ENCODE data around the gene CYP4A22. TPM values are rescaled to one million over a fixed set of nuclear protein-coding genes. Genes with fewer than 3 reads are reported as not detected.
A peak's percentile ranks its signal among the peaks of the same experiment; 100 is the strongest.

CYP4A22 gene
- total and polyA plus RNA-seq, 9 of the 15 experiments (the other 6 are each of a cell fraction or from before 2014, with no cell fraction given): 0.07 TPM; not detected in 8

DNA sequence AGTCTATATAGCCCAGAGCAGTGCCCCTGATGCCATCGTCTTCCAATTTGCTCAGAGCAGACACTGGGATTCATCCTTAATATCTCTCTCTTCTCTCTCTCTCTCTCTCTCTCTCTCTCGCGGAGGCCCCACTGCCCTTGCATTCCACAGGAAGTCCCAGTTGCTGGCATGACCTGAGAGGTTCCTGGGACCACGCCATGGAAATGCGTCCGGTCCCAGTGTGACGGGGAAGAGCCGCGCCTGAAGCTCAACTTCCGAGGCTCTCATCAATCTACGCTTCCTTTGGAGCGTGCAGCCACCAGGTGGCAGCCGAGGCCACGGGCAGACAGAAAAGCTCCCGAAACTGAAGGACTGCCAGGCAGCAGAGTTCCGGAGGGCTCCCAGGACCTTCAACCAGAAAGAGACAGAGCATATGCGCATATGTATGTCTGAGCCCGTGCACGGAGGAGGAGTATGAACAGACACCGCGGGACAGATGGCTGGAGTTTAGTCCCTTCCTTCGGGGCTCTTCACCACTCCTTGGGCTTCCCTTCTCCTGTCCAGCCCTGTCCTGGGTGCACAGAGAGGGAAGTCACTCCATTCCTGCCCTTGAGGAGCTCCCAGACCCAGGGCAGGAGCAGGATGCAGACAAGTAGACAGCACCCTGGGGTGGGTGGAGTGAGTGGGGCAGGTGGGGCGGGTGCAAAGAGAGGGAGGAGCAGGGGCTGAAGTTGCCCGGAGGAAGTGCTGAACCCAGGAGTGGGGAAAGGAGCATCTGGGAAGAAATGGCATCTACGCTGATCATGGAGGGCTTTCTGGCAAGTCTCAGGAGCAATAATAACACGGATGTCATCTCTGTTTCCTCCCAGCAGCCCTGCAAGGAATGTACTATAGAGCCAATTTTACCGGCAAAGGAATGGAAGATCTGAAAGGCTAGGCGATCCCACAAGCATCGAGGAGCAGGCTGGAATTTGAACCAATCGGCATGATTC, 42.1 kb downstream of the CYP4A22 start (continued):
- TF ChIP-seq, protein P1, sequence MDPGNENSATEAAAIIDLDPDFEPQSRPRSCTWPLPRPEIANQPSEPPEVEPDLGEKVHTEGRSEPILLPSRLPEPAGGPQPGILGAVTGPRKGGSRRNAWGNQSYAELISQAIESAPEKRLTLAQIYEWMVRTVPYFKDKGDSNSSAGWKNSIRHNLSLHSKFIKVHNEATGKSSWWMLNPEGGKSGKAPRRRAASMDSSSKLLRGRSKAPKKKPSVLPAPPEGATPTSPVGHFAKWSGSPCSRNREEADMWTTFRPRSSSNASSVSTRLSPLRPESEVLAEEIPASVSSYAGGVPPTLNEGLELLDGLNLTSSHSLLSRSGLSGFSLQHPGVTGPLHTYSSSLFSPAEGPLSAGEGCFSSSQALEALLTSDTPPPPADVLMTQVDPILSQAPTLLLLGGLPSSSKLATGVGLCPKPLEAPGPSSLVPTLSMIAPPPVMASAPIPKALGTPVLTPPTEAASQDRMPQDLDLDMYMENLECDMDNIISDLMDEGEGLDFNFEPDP (CRISPR knock-in tag; IDR thresholded peaks at IDR 0.05): peak; percentile 73; the same call in 1 of the 2 replicates
- TF ChIP-seq ARID1B (IDR thresholded peaks at IDR 0.05) (peak; percentile 56; the same call in 1 of the 2 replicates), SP1 (CRISPR knock-in tag; IDR thresholded peaks at IDR 0.05) (peak; percentile 73; the same call in 1 of the 2 replicates), ZEB2 (IDR thresholded peaks at IDR 0.05) (peak; percentile 15; the same call in 1 of the 2 replicates), ZNF232 (CRISPR knock-in tag; IDR thresholded peaks at IDR 0.05) (no peak), GABPB1 (CRISPR knock-in tag; IDR thresholded peaks at IDR 0.05) (peak; percentile 86), HLTF (IDR thresholded peaks at IDR 0.05) (0 out of 2 replicates have a peak, but pooled peaks have one; percentile 13), HDAC1 (IDR thresholded peaks at IDR 0.05) (peak in 1 of 2 experiments; percentile 39; a peak in 1 of 4 replicates), SMC3 (conservative IDR thresholded peaks at IDR 0.05; ENCODE audit: insufficient read depth, low read depth, low read length) (peak; percentile 93), MTA3 (IDR thresholded peaks at IDR 0.05; ENCODE audit: borderline replicate concordance) (peak; percentile 66; the same call in 1 of the 2 replicates), DPF2 (IDR thresholded peaks at IDR 0.05) (peak; percentile 58), ZFPM2 (CRISPR knock-in tag; IDR thresholded peaks at IDR 0.05) (no peak), HMG20A (CRISPR knock-in tag; conservative IDR thresholded peaks at IDR 0.05) (no peak), C11orf30 (IDR thresholded peaks at IDR 0.05; ENCODE audit: low read depth) (peak; percentile 98), GATAD2B (IDR thresholded peaks at IDR 0.05; ENCODE audit: borderline replicate concordance) (peak; percentile 89; the same call in 1 of the 2 replicates), MBD2 (IDR thresholded peaks at IDR 0.05; ENCODE audit: borderline replicate concordance, low read depth) (peak; percentile 53; the same call in 1 of the 2 replicates), ZNF263 (CRISPR knock-in tag; IDR thresholded peaks at IDR 0.05; ENCODE audit: borderline replicate concordance) (no peak; the same call in none of the 2 replicates), RAD21 (CRISPR knock-in tag; conservative IDR thresholded peaks at IDR 0.05 in 1 of 2, IDR thresholded peaks at IDR 0.05 in 1 of 2) (peak; percentile 96 to 98), SETDB1 (IDR thresholded peaks at IDR 0.05; ENCODE audit: low read length) (no peak), NFRKB (IDR thresholded peaks at IDR 0.05; ENCODE audit: low read depth) (0 out of 2 replicates have a peak, but pooled peaks have one; percentile 10), KAT2B (IDR thresholded peaks at IDR 0.05; ENCODE audit: low read depth, low read length) (no peak)
- TF ChIP-seq, protein P2, sequence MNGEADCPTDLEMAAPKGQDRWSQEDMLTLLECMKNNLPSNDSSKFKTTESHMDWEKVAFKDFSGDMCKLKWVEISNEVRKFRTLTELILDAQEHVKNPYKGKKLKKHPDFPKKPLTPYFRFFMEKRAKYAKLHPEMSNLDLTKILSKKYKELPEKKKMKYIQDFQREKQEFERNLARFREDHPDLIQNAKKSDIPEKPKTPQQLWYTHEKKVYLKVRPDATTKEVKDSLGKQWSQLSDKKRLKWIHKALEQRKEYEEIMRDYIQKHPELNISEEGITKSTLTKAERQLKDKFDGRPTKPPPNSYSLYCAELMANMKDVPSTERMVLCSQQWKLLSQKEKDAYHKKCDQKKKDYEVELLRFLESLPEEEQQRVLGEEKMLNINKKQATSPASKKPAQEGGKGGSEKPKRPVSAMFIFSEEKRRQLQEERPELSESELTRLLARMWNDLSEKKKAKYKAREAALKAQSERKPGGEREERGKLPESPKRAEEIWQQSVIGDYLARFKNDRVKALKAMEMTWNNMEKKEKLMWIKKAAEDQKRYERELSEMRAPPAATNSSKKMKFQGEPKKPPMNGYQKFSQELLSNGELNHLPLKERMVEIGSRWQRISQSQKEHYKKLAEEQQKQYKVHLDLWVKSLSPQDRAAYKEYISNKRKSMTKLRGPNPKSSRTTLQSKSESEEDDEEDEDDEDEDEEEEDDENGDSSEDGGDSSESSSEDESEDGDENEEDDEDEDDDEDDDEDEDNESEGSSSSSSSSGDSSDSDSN (IDR thresholded peaks at IDR 0.05; ENCODE audit: borderline replicate concordance in 1 of 2, low read depth in 2 of 2, low read length in 2 of 2): peak in 1 of 2 experiments; percentile 83; a peak in 2 of 4 replicates
- TF ChIP-seq, protein P3, sequence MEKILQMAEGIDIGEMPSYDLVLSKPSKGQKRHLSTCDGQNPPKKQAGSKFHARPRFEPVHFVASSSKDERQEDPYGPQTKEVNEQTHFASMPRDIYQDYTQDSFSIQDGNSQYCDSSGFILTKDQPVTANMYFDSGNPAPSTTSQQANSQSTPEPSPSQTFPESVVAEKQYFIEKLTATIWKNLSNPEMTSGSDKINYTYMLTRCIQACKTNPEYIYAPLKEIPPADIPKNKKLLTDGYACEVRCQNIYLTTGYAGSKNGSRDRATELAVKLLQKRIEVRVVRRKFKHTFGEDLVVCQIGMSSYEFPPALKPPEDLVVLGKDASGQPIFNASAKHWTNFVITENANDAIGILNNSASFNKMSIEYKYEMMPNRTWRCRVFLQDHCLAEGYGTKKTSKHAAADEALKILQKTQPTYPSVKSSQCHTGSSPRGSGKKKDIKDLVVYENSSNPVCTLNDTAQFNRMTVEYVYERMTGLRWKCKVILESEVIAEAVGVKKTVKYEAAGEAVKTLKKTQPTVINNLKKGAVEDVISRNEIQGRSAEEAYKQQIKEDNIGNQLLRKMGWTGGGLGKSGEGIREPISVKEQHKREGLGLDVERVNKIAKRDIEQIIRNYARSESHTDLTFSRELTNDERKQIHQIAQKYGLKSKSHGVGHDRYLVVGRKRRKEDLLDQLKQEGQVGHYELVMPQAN (IDR thresholded peaks at IDR 0.05; ENCODE audit: borderline replicate concordance): no peak

Measured in K562 (cell line).